OCI-M1 (cell line): ENCODE measurements around the gene OPN1LW.
A peak's percentile ranks its signal among the peaks of the same experiment; 100 is the strongest.
"Not testable (repeated sequence)": the region's sequence is repeated elsewhere in the genome, so short reads cannot be mapped to it uniquely, and the experiment has no call there.

ENCODE experiments used
- DNase-seq: peaks from one replicate; lab custom pipeline; 2025; lab: John Stamatoyannopoulos, UW

The OPN1LW gene

DNA sequence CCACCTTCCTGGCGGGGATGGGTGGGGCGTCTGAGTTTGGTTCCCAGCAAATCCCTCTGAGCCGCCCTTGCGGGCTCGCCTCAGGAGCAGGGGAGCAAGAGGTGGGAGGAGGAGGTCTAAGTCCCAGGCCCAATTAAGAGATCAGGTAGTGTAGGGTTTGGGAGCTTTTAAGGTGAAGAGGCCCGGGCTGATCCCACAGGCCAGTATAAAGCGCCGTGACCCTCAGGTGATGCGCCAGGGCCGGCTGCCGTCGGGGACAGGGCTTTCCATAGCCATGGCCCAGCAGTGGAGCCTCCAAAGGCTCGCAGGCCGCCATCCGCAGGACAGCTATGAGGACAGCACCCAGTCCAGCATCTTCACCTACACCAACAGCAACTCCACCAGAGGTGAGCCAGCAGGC lies at the start of gene OPN1LW:
Gene OPN1LW (plus strand): TSS at position 234 of the 400 bp plus-strand sequence. CDS start 41 bp downstream, at position 275.
- DNase-seq: not testable (repeated sequence)

DNA sequence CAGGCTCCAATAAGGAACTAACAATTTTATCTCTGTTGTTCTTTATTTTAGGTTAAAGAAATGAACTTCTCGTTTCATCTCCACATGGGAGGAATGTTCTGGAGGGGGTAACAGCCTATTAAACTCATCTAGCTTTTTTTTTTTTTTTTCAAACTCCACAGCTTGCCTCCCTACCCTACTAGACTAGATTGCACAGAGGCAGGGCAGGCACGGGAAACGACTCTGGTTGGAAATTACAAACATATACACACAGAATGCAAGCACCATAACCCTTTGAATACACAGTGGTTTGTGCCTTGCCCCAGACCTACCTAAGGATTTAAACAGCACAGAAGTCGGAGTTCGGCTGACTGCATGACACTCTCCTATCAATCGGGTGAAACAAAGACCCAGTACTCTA lies 49.2 kb upstream of the OPN1LW start:
- peak; percentile 42 for DNase-seq

DNA sequence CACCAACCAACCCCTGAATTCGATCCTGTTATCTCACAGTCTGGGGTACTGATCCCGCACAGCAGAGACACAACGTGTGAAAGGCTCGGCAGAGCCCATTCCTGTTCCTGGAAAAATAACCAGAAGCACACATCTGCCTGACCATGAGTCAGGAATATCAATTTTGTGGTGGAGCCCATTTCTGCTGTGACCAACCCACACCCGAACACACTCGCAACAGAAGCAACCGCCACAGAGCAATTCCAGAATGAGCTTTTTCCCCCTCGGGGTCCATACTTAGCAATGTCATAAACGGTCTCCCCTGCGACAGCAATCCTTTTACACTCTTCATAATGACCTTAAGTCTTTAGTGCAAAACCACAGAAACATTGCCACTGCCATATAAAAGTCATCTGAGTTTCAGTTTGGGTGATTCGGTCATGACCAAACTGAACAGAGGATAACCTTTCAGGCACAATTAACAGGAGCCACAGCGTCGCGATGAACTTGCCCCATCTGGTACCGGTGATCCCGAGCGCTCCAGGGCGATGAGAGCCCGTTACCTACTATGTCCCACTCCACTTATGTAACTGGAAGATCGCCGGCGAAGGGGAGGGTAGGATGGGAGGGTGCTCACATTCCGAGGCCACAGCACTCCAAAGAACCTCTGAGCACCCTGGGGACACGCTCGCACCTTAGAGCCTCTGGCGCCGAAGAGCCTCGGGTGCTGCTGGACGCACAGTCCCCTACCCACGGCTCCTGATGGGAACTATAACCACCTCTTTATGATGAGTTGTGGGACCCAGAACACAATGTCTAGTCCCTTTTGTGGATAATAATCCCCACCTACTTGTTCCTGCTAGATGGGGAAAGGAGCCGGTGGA lies 47.7 kb upstream of the OPN1LW start:
- DNase-seq: peak; percentile 60

DNA sequence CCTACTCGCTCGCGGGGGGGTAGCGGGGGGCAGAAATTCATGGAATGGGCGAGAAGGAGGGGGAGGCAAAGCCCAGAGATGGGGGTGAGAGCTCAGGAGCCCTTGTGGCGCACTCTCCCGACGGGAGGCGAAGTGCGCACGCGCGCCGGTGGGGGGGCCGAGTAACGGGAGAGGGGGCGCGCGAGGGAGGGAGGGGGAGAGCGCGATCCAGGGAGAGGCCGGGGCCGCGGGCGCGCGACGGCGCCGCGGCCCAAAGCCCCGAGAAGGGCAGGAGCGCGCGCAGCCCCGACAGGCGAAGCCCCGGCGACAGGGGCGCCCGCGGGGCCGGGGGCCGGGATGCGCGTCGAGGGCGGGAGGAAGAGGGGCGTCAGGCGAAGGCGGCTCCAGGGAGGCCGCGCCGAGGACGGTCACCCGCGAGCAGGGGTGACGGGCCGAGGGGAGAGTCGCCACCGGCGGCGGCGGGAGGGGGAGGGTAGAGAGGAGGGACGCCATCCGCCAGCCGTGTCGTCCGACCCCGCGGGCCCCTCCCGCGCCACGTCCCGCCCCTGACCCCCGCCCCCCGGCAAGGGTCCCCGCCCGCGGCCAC lies 46.9 kb upstream of the OPN1LW start:
- DNase-seq: peak; percentile 74

DNA sequence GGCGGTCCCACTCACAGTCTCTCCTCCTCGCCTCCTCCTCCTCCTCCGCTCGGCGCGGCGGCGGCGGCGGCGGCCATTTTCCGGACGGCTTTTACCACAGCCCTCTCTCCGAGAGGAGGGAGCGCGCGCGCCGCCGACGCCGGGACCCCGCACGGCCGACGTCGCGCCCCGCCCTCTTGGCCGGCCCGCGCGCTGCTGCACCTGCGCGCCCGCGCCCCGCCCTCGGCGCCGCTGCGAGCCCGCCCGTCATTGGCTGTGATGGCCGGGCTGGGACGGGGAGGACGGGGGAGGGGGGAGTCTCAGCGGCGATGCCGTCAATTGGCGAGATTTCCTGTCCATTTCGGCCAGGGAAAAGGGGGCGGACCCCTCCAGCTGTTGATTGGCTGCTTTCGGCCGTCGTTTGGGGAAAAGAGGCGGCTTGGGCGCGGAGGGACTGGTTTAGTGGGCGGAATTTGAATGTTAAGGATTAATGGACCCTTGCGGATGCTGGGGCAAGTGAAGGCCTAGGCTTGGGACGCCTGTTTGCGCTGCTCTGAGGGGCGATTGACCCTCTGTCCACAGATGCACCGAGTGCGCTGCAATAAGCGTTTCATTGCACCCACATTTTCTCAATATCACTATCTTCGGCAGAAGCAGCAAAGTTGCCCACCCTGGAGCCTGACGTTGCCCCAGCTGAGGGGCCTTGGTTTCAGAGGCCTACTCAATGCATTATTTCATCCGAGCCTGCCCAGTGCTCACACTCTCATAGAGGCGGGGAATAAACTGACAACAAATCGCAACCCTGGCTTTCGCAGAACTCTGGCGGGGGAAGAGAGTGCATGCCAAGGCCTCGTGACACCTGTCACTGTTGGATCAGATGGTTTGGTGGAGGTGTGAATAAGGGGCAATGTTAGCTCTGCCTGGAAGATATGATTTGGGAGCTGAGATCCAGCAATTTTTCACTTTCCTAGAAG lies 46.2 kb upstream of the OPN1LW start, which contains the start of gene MECP2:
Gene MECP2 (minus strand): TSS at position 129 of the 953 bp plus-strand sequence.
- peak; percentile 95 for DNase-seq

DNA sequence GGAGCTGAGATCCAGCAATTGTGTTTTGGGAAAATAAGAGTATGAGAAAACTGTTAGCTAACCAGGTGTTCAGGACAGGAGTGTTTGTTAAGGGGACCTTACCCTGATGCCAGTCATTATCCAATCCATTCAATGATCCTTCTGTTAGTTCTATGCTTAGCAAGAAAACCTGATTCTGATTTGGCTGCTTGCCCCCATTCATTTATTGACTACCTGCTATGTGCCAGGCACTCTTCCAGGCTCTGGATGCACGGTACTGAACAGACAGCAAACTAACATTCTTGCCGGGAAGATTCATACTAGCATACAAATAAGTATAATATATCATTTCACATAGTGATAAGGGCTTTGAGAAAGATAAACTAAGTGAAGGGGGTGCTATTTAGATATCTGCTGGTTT lies 45.5 kb upstream of the OPN1LW start:
- no peak for DNase-seq

DNA sequence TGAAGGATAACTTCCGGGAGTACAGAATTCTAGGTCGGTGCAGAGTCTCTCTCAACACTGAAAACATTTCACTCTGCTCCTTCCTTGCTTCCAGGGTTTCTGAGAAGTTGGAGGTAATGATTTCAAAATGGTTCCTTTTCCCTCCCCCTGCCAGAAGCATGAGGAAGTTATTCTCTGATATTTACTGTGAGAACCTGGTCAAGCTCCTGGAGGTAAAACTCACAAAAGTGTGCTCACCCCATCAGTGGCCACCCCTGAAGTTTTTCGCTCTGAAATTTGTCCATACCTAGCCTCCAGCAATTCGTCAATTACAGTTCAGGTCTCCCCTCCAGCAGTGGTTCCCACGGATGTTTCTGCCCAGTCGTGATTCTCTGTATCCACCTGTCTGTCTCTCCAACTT lies 30.3 kb upstream of the OPN1LW start:
- no peak for DNase-seq

DNA sequence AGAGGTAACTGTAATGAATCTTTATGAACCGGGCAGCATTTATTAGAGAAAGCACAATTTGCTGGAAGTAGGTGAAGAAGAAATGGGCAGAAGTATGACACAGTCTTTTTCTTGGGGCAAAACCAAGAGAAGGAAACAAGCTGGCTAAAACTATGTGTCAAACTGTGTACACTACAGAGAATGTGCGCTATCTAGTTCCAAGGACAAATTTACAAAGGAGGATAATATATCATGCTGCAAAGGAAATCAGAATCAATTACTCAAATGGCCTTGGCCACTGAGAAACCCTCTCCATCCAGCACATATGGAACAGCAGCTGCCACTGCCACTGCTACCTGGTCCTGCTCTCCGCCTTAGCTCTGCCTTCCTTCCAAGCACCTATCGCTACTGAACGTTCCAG lies 29.4 kb upstream of the OPN1LW start:
- no peak for DNase-seq

DNA sequence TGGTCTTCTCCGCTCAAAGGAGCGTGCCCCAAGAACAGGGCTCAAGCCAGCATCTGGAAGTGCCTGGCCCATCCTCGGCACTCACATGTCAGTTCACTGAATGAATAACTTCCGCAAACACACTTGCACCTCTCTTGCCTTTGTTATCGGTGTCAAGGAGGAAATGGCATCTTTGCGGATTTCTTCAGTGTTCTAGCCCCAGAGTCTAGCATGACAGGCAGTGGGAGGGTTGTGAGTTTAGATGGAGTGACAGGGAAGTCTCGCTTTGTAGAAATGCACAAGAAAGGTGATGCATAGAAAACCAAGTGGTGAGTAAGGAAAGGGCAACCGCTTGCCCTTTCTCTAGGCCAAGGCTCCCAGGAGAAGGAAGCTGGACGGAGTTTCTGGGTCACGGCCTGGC lies 29.0 kb upstream of the OPN1LW start:
- DNase-seq: no peak

DNA sequence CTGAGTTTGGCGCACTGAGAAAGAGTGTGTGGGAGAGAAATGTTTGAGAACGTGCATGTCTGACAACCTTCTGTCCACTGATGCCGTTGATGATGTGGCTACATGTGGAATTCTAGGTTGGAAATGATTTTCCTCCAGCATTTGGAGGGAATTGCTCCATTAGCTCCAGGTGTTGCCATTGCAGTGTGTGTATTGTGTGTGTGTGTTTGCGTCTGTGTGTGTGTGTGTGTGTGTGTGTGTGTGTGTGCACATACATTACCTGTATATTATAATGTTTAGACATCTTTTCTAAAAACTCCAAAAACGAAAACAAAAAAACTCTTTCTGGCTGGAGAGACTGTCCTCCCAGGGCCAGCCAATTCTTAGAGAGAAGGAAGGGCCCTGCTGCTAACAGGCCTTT lies 28.3 kb upstream of the OPN1LW start:
- no peak for DNase-seq

DNA sequence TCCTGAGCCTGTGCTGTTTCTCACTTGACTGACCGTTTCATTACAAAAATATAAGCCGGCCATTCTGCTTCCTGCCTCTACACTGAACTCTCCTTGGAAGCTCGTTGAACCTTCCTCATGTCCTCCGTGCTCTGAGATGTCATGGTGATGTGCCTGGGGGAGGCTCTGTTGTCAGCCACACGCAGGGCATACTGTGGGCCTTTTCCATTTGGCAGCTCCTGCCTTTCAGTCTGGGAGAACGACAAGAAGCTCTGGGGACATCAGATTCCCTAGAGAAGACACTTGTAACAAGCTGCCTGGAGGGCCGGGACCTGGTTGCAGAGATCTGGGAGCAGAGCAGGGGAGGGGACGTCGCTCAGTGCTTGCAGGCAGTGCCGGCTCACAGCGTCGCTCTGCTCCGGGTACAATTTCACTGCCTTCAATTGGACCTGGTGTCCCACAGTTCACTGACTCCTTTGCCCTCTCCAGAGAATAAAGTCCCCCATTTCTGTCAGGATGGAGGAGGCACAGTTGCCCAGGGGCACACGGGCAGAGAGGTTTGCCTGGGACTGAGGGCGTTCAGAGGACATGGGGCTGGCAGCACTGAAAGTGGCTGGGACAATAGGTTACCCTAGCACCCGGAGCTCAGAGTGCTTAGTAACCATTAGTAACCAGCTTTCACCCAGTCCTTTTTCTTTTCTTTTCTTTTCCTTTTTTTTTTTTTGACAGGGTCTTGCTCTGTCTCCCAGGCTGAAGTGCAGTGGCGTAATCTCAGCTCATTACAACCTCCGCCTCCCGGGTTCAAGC lies 27.4 kb upstream of the OPN1LW start:
- no peak for DNase-seq

DNA sequence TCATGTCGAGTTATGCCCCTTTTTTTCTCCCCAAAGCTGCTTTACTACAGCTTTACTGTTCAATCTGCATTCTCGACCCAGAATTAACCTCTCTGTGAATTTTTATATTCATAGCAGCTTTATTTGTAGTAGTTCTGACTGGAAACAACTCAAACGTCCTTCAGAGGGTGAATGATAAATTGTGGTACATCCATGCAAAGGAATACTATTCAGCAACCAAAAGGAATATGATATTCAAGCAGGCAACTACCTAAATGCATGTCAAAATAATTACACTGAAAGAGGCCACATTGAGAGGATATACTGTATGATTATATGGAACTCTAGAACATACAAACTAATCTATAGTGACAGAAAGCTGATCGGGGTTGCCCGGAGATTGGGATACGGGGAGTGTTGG lies 26.5 kb upstream of the OPN1LW start:
- no peak for DNase-seq

DNA sequence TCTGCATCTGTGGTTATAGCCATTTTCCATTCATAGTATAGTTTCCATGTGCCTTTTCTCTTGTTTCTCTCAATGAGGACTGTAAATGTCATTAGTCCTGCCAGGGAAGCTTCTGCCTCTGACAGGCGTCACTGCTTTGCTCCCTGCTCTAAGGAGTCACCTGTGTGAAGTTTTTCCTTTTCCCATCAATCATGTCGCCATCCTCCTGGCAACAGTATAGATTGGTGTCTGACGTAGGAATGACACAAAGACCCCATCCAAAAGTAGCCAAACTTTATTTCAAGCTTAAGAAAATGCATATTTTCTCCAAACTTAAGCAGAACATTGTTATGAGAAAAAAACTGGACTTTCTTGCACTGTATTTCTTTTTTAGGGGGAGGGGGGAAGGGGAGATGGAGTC lies 23.5 kb upstream of the OPN1LW start:
- DNase-seq: no peak

DNA sequence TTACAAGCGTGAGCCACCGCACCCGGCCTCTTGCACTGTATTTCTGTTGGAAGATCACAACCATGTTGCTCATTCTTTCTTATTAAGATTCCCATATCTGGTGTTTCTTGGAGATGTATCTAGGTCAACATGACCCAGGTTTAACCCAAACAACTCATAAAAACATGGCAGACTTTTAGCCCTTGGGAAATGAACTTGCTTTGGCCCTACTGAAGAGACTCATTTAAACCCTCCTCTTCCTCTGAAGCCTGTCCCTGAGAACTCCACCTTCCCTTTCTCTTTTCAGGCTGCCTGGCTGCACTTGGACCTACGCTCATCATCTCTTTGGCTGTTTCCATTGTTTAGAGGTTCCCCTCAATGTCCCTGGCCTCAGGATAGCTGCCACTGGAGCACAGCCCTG lies 22.8 kb upstream of the OPN1LW start:
- DNase-seq: no peak

DNA sequence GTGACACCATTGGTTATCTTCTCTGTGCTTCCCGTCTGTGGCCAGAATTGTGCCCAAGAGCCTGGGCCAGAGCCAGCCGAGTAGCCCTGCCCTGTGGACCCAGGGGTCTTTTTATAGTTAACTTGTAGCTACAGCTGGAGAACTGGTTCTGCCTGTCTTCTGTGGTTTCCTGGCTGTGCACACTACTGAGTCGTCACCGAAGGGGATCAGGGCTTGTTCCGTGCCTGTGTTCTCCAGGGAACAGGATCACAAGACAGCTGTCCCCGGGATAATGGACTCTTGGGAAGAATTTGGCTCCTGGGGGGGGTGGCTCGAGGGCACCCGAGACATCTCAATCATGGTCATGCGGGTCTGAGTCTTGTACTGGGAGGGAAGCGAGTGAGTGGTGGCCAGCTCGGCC lies 22.1 kb upstream of the OPN1LW start:
- DNase-seq: no peak

DNA sequence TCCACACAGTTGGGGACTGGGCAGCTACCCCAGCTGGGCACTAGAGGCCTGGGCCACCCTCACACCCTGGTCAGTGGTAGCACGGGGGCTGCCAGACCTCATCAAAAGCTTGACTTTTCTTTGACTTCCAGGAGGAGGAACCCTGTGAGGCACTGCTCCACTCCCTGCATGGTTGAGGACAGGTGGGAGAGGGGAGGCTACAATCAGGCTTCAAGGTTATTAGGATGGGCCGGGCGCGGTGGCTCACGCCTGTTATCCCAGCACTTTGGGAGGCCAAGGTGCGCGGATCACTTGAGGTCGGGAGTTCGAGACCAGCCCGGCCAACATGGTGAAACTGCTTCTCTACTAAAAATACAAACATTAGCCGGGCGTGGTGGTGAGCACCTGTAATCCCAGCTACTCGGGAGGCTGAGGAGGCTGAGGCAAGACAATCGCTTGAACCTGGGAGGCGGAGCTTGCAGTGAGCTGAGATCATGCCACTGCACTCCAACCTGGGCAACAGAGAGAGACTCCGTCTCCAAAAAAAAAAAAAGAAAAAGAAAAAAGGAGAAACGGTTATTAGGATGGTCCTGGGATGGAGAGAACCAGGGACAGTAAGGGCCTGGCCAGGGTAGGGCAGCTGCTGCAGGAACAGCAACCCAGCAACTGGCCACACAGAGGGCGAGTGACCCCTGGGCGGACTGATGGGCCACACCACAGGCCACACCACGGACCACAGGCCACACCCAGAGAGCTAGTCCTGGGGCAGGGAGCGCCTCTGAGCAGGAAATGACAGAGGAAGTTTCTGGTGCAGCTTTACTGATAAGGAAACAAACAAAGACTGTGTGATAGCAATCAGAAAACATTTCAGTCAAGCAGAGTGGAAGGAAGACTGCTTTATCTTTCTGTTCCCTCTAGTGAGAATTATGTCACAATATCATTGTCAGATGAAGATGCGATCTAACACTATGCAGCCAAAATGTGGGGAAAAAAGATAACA lies 20.5 kb upstream of the OPN1LW start:
- DNase-seq: peak; percentile 86

DNA sequence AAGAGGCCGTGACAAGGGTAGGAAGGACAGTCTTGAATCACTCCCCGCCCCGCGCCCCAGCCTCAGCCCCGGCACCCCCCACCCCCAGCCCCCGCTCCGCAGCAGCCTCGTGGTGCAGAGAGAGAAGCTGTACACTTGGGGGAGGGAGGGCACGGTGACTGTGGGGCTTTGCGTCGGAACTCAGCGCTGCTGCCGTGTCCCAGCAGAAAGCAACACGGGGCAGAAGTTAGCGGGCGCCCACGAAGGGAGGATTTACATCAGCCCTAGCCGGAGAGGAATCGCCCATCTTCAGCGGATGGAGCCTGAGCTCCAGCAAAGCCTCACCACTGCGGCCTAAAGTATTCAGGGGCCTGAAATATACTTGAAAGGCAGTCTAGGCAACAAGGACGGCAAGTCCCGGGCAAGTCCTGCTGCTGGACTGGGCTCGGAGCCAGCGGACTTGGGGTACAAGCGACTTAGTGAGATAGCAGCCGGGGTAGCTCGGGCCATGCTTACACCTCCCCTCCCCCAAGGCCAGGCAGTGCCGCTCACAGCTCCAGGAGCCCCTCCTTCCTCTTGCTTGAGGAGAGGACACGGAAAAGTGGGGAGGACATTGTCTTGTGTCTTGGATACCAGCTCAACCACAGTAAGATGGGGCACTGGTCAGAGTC lies 18.5 kb upstream of the OPN1LW start:
- DNase-seq: no peak

DNA sequence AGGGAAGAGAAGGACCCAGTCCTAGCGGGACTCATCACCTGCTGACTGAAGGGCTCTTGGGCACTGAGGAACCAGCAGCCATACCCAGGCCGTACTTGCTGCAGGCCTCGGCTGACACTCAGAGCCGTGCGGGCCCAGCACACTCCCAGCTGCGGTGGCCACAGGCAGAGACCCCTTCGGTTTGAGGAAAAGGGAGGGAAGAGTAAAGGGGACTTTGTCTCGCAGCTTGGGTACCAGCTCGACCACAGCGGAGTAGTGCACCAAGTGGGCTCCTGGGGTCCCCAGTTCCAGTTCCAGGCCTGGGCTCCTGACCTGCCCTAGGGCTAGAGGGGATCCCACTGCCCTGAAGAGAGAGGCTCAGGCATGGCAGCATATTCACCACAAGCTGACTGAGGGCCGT lies 17.9 kb upstream of the OPN1LW start:
- no peak for DNase-seq

DNA sequence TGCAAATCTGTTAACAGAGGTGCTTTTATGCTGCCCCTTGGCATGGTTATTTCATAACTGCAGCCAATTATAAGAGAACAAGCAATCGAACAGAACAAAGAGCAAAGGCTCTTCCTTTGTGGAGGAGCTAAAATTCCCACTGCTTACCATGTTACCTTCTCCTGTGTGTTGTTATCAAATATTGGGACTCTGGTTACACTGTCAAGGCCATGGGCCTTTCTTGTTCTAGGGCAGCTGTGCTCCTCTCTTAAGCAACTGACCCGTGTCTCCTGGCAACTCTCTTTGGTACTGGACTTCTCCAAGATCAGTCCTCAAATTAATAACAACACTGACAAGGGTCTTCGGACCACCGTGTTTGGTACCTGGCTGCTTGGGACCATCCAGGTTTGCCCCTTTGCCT lies 12.1 kb upstream of the OPN1LW start:
- no peak for DNase-seq

DNA sequence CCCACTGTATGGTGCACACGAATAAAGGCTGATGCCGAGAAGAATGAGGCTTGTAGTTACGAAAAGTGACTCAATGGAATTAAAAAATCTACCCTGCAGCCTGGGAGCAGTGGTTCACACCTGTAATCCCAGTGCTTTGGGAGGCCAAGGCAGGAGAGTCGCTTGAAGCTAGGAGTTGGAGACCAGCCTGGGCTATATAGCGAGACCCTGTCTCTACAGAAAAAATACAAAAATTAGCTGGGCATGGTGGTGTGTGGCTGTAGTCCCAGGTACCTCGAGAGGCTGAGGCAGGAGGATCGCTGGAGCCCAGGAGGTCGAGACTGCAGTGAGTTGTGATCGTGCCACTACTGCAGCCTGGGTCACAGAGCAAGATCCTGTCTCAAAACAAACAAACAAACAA lies 11.7 kb upstream of the OPN1LW start:
- no peak for DNase-seq
